ENCODE results near the gene SRSF10.
"Not testable (repeated sequence)": the region's sequence is repeated elsewhere in the genome, so short reads cannot be mapped to it uniquely, and the experiment has no call there.

SRSF10 gene

GRCh38 chr1:23997812-23998211 lies 17.7 kb upstream of the SRSF10 start:
- no peak for DNase-seq (ENCODE audit: low read depth in 3 of 3)

GRCh38 chr1:23996700-23997229 lies 16.6 kb upstream of the SRSF10 start:
- DNase-seq (ENCODE audit: low read depth in 3 of 3), result no peak

- no peak for DNase-seq (ENCODE audit: low read depth in 3 of 3)
Measured at GRCh38 chr1:23995431-23995837, 15.3 kb upstream of the SRSF10 start.

- DNase-seq (ENCODE audit: low read depth in 3 of 3), result not testable (repeated sequence)
Measured at GRCh38 chr1:23992011-23992410, 11.9 kb upstream of the SRSF10 start.

GRCh38 chr1:23989263-23989662 lies 9.1 kb upstream of the SRSF10 start:
- no peak for DNase-seq (ENCODE audit: low read depth in 3 of 3)

GRCh38 chr1:23987038-23987437 lies 6.9 kb upstream of the SRSF10 start:
- not testable (repeated sequence) for DNase-seq (ENCODE audit: low read depth in 3 of 3)

GRCh38 chr1:23984417-23985186 lies 4.5 kb upstream of the SRSF10 start:
- DNase-seq (ENCODE audit: low read depth in 3 of 3), result no peak

GRCh38 chr1:23980728-23981070 lies 572 bp upstream of the SRSF10 start:
- peak; percentile 39 to 58 (median 57) for DNase-seq (ENCODE audit: low read depth in 3 of 3)

GRCh38 chr1:23979387-23979880 lies 693 bp downstream of the SRSF10 start:
- DNase-seq (ENCODE audit: low read depth in 3 of 3), result no peak

- DNase-seq (ENCODE audit: low read depth in 3 of 3), result no peak
Measured at GRCh38 chr1:23978805-23979204, 1.3 kb downstream of the SRSF10 start.

GRCh38 chr1:23977854-23978191 lies 2.3 kb downstream of the SRSF10 start:
- no peak for DNase-seq (ENCODE audit: low read depth in 3 of 3)

GRCh38 chr1:23977187-23977853 lies 2.8 kb downstream of the SRSF10 start:
- DNase-seq (ENCODE audit: low read depth in 3 of 3), result no peak

GRCh38 chr1:23967871-23968270 lies 12.3 kb downstream of the SRSF10 start:
- DNase-seq (ENCODE audit: low read depth in 3 of 3), result no peak

GRCh38 chr1:23966973-23967493 lies 13.1 kb downstream of the SRSF10 start:
- no peak for DNase-seq (ENCODE audit: low read depth in 3 of 3)

- DNase-seq (ENCODE audit: low read depth in 3 of 3), result no peak
Measured at GRCh38 chr1:23964790-23965740, 15.1 kb downstream of the SRSF10 start.

GRCh38 chr1:23964235-23964668 lies 15.9 kb downstream of the SRSF10 start:
- DNase-seq (ENCODE audit: low read depth in 3 of 3), result no peak

- no peak for DNase-seq (ENCODE audit: low read depth in 3 of 3)
Measured at GRCh38 chr1:23963617-23964234, 16.4 kb downstream of the SRSF10 start.

- no peak for DNase-seq (ENCODE audit: low read depth in 3 of 3)
Measured at GRCh38 chr1:23960291-23961020, 19.7 kb downstream of the SRSF10 start.

GRCh38 chr1:23959461-23960290 lies 20.5 kb downstream of the SRSF10 start, which contains the start of gene PNRC2:
PNRC2 (plus strand) TSS chr1:23959828; CDS start chr1:23961458, 1,630 bp downstream.
- DNase-seq (ENCODE audit: low read depth in 3 of 3), result peak; percentile 88 to 96 (median 93)

Data from stimulated activated CD4-positive, alpha-beta T cell treated with anti-CD3 and anti-CD28 coated beads, TNF-alpha, amount 100 ng/mL, for 48 hours (primary cell).